GM19099 (cell line): Measurements from ENCODE around the gene RBBP9.
A peak's percentile ranks its signal among the peaks of the same experiment; 100 is the strongest.

Source experiments
- POLR2A ChIP-seq: IDR thresholded peaks from 3 replicates; pipeline ENCODE4 v1.6.1; 2011; ENCODE audit warnings: low read depth; ENCODE audit not compliant: insufficient read length; ENCODE audit errors: extremely low read depth

The RBBP9 gene

GRCh38 chr20:18496740-18497592, at the start of gene RBBP9:
Gene RBBP9 (minus strand): TSS chr20:18497225. CDS start chr20:18497167, 58 bp downstream.
- TF ChIP-seq POLR2A: peak; percentile 56

GRCh38 chr20:18545566-18545965, 48.5 kb upstream of the RBBP9 start:
- no peak for TF ChIP-seq POLR2A

- TF ChIP-seq POLR2A: no peak
These were observed 46.9 kb upstream of the RBBP9 start for GRCh38 chr20:18543932-18544331.

GRCh38 chr20:18543216-18543615, 46.2 kb upstream of the RBBP9 start:
- no peak for TF ChIP-seq POLR2A

GRCh38 chr20:18541741-18542140, 44.7 kb upstream of the RBBP9 start:
- no peak for TF ChIP-seq POLR2A

GRCh38 chr20:18537651-18538050, 40.6 kb upstream of the RBBP9 start:
- no peak for TF ChIP-seq POLR2A

- TF ChIP-seq POLR2A: no peak
These were observed 37.1 kb upstream of the RBBP9 start for GRCh38 chr20:18533978-18534644.

GRCh38 chr20:18533491-18533890, 36.5 kb upstream of the RBBP9 start:
- TF ChIP-seq POLR2A: no peak

- no peak for TF ChIP-seq POLR2A
These were observed 35.6 kb upstream of the RBBP9 start for GRCh38 chr20:18532626-18533025.

GRCh38 chr20:18529041-18529440, 32.0 kb upstream of the RBBP9 start:
- TF ChIP-seq POLR2A: no peak

GRCh38 chr20:18527836-18528235, 30.8 kb upstream of the RBBP9 start:
- TF ChIP-seq POLR2A: no peak

- TF ChIP-seq POLR2A: no peak
These were observed 30.3 kb upstream of the RBBP9 start for GRCh38 chr20:18527339-18527738.

GRCh38 chr20:18524646-18525045, 27.6 kb upstream of the RBBP9 start:
- no peak for TF ChIP-seq POLR2A

- TF ChIP-seq POLR2A: no peak
These were observed 26.0 kb upstream of the RBBP9 start for GRCh38 chr20:18523066-18523465.

- TF ChIP-seq POLR2A: no peak
These were observed 18.9 kb upstream of the RBBP9 start for GRCh38 chr20:18515973-18516372.

GRCh38 chr20:18514127-18514526, 17.1 kb upstream of the RBBP9 start:
- TF ChIP-seq POLR2A: no peak

GRCh38 chr20:18513208-18513607, 16.2 kb upstream of the RBBP9 start:
- no peak for TF ChIP-seq POLR2A

GRCh38 chr20:18511571-18511970, 14.5 kb upstream of the RBBP9 start:
- no peak for TF ChIP-seq POLR2A
